ENCODE results near the gene ZNF784. TPM values are rescaled to one million over a fixed set of nuclear protein-coding genes. Genes with fewer than 3 reads are reported as not detected.

Gene ZNF784
- total and polyA plus RNA-seq, 9 of the 15 experiments (the other 6 are each of a cell fraction or from before 2014, with no cell fraction given): 0.14 to 6.1 (median 2.1) TPM

DNA sequence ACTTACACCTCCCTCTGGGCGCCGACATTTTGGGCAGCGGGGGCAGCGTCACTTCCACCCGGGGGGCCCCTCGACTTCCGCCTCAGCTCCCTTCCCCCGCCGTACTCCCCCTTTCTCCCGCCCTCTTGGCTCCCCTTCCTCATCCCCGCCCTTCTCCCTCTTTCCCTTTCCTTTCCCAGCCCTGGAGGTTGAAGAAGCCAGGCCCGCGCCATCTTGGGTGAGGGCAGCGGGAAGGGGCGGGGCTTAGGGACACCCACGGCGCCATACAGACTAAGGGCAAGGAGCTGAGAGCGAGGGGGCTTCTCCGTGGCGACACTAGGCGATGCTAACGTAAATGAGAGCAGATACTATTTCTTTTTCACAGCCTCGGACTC, 24.9 kb downstream of the ZNF784 start, which contains the start of gene FIZ1 (continued):
- TF ChIP-seq, protein P1, sequence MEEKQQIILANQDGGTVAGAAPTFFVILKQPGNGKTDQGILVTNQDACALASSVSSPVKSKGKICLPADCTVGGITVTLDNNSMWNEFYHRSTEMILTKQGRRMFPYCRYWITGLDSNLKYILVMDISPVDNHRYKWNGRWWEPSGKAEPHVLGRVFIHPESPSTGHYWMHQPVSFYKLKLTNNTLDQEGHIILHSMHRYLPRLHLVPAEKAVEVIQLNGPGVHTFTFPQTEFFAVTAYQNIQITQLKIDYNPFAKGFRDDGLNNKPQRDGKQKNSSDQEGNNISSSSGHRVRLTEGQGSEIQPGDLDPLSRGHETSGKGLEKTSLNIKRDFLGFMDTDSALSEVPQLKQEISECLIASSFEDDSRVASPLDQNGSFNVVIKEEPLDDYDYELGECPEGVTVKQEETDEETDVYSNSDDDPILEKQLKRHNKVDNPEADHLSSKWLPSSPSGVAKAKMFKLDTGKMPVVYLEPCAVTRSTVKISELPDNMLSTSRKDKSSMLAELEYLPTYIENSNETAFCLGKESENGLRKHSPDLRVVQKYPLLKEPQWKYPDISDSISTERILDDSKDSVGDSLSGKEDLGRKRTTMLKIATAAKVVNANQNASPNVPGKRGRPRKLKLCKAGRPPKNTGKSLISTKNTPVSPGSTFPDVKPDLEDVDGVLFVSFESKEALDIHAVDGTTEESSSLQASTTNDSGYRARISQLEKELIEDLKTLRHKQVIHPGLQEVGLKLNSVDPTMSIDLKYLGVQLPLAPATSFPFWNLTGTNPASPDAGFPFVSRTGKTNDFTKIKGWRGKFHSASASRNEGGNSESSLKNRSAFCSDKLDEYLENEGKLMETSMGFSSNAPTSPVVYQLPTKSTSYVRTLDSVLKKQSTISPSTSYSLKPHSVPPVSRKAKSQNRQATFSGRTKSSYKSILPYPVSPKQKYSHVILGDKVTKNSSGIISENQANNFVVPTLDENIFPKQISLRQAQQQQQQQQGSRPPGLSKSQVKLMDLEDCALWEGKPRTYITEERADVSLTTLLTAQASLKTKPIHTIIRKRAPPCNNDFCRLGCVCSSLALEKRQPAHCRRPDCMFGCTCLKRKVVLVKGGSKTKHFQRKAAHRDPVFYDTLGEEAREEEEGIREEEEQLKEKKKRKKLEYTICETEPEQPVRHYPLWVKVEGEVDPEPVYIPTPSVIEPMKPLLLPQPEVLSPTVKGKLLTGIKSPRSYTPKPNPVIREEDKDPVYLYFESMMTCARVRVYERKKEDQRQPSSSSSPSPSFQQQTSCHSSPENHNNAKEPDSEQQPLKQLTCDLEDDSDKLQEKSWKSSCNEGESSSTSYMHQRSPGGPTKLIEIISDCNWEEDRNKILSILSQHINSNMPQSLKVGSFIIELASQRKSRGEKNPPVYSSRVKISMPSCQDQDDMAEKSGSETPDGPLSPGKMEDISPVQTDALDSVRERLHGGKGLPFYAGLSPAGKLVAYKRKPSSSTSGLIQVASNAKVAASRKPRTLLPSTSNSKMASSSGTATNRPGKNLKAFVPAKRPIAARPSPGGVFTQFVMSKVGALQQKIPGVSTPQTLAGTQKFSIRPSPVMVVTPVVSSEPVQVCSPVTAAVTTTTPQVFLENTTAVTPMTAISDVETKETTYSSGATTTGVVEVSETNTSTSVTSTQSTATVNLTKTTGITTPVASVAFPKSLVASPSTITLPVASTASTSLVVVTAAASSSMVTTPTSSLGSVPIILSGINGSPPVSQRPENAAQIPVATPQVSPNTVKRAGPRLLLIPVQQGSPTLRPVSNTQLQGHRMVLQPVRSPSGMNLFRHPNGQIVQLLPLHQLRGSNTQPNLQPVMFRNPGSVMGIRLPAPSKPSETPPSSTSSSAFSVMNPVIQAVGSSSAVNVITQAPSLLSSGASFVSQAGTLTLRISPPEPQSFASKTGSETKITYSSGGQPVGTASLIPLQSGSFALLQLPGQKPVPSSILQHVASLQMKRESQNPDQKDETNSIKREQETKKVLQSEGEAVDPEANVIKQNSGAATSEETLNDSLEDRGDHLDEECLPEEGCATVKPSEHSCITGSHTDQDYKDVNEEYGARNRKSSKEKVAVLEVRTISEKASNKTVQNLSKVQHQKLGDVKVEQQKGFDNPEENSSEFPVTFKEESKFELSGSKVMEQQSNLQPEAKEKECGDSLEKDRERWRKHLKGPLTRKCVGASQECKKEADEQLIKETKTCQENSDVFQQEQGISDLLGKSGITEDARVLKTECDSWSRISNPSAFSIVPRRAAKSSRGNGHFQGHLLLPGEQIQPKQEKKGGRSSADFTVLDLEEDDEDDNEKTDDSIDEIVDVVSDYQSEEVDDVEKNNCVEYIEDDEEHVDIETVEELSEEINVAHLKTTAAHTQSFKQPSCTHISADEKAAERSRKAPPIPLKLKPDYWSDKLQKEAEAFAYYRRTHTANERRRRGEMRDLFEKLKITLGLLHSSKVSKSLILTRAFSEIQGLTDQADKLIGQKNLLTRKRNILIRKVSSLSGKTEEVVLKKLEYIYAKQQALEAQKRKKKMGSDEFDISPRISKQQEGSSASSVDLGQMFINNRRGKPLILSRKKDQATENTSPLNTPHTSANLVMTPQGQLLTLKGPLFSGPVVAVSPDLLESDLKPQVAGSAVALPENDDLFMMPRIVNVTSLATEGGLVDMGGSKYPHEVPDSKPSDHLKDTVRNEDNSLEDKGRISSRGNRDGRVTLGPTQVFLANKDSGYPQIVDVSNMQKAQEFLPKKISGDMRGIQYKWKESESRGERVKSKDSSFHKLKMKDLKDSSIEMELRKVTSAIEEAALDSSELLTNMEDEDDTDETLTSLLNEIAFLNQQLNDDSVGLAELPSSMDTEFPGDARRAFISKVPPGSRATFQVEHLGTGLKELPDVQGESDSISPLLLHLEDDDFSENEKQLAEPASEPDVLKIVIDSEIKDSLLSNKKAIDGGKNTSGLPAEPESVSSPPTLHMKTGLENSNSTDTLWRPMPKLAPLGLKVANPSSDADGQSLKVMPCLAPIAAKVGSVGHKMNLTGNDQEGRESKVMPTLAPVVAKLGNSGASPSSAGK (IDR thresholded peaks at IDR 0.05): no peak
- TF ChIP-seq HCFC1 (IDR thresholded peaks at IDR 0.05; ENCODE audit: low read depth, low read length): peak; percentile 84
- no peak for TF ChIP-seq RBM17 (IDR thresholded peaks at IDR 0.05; ENCODE audit: borderline replicate concordance, low read depth, low read length)
- TF ChIP-seq MCM7 (IDR thresholded peaks at IDR 0.05): no peak
- peak in 2 of 3 experiments; percentile 91 to 93 for TF ChIP-seq YY1 (IDR thresholded peaks at IDR 0.05; ENCODE audit: borderline replicate concordance in 1 of 3, control insufficient read depth in 1 of 3, extremely low read depth in 1 of 3, insufficient read depth in 3 of 3, insufficient read length in 1 of 3, insufficient replicate concordance in 2 of 3, low read depth in 1 of 3, low read length in 2 of 3)
- TF ChIP-seq, protein P2, sequence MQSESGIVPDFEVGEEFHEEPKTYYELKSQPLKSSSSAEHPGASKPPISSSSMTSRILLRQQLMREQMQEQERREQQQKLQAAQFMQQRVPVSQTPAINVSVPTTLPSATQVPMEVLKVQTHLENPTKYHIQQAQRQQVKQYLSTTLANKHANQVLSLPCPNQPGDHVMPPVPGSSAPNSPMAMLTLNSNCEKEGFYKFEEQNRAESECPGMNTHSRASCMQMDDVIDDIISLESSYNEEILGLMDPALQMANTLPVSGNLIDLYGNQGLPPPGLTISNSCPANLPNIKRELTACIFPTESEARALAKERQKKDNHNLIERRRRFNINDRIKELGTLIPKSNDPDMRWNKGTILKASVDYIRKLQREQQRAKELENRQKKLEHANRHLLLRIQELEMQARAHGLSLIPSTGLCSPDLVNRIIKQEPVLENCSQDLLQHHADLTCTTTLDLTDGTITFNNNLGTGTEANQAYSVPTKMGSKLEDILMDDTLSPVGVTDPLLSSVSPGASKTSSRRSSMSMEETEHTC (IDR thresholded peaks at IDR 0.05): no peak
- no peak for TF ChIP-seq KLF6 (CRISPR knock-in tag; IDR thresholded peaks at IDR 0.05; ENCODE audit: borderline replicate concordance)
- peak; percentile 83 for TF ChIP-seq VEZF1 (CRISPR knock-in tag; IDR thresholded peaks at IDR 0.05)
- TF ChIP-seq SRSF7 (optimal IDR thresholded peaks at IDR 0.05; ENCODE audit: low read depth, low read length): no peak
- TF ChIP-seq PKNOX1 (IDR thresholded peaks at IDR 0.05): no peak
- no peak for TF ChIP-seq ZC3H4 (CRISPR knock-in tag; IDR thresholded peaks at IDR 0.05; ENCODE audit: borderline replicate concordance)

Measured in K562 (cell line).